Erythroblast (primary cell): ENCODE measurements around the gene NFKBIA.

ENCODE experiments used
- GATA1 ChIP-seq: IDR thresholded peaks from 2 replicates; pipeline ENCODE4 v1.6.1; 2011; ENCODE audit warnings: low read depth, mild to moderate bottlenecking, control low read depth, low read length, moderate library complexity
- POLR2A ChIP-seq: IDR thresholded peaks from 2 replicates; pipeline ENCODE4 v1.6.1; 2011; ENCODE audit warnings: mild to moderate bottlenecking, low read length

DNA sequence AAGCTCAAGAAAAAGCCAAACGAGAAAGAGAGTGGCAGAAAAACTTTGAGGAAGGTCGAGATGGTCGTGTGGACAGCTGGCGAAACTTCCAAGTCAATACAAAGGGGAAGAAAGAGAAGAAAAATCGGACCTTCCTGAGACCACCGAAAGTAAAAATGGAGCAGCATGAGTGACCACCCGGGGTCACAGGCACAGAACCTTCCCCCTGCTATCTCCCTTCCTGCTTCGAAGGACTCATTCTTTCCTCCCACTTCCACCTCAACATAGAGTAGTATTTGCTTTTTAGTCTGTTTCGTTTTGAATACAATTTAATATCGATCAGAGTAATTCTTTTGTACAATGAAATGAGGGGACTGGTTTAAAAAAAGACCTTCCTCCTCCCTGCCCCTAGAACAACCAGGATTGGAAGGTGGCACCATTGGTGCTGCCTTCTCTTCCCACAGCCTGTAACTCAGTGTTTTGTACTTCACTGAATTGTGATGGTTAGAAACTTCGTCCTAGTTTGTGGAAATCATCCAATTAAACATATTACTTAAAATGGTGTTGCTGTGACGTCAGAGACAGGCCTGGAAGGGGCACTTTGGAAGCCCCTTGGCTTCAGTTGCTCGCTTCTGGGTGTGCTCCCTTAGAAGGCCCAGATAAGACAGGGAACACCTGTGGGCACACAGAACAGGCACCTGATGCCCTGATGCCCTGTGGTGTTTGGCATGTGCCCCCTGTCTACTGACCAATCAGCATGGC is 26.1 kb upstream of the NFKBIA start:
- TF ChIP-seq POLR2A: no peak
- no peak for TF ChIP-seq GATA1
